Fibroblast of upper back skin (primary cell): Measurements from ENCODE around the gene GLIS2.
A peak's percentile ranks its signal among the peaks of the same experiment; 100 is the strongest.

Source experiments
- DNase-seq: peaks from one replicate; pipeline ENCODE4 v3.0.0-alpha.2; 2013

Gene GLIS2

GRCh38 chr16:4385789-4386450 lies 70.1 kb downstream of the GLIS2 start:
- no peak for DNase-seq

- DNase-seq = peak; percentile 37
Measured at GRCh38 chr16:4386451-4386805, 70.6 kb downstream of the GLIS2 start.

GRCh38 chr16:4386951-4387565 lies 71.2 kb downstream of the GLIS2 start:
- peak; percentile 49 for DNase-seq

GRCh38 chr16:4387781-4388180 lies 71.9 kb downstream of the GLIS2 start:
- DNase-seq = no peak

- peak; percentile 52 for DNase-seq
Measured at GRCh38 chr16:4388271-4389021, 72.6 kb downstream of the GLIS2 start.
